Coronary artery (tissue), 2 donors: ENCODE data around the gene ARID1A.
A peak's percentile ranks its signal among the peaks of the same experiment; 100 is the strongest.

Experiments
- DNase-seq: peaks from one replicate; pipeline ENCODE4 v3.0.0-alpha.2; 2017; ENCODE audit warnings: low spot score
- H3K27ac ChIP-seq, 2 donors: fragments of 200-600 bp; sonication (generic); one replicate each; pipeline ENCODE4 v1.5.1; 2016 to 2019
- H3K4me3 ChIP-seq: fragments of 200-600 bp; sonication (generic); 2 replicates; pipeline ENCODE4 v1.5.1; 2016; ENCODE audit warnings: mild to moderate bottlenecking, moderate library complexity
- TF ChIP-seq, protein P1 (sequence below): fragments of 200-600 bp; sonication (generic); IDR thresholded peaks from one replicate; pipeline ENCODE4 v1.5.1; 2019; ENCODE audit warnings: antibody characterized with exemption

The ARID1A gene

DNA sequence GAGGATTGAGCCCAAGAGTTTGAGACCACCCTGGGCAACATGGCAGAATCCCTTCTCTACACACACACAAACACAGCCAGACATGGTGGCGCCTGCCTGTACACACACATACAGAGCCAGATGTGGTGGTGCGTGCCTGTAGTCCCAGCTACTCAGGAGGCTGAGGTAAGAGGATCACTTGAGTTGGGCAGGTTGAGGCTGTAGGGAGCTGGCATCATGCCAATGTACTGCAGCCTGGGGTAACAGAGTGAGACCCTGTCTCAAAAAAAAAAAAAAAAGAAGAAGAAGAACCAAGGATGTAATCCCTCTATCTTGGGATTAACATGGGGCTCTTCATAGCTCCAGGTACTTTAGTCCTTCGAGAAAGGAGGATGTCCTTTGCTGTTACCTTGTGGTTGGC lies 62.5 kb downstream of the ARID1A start:
- TF ChIP-seq, protein P1, sequence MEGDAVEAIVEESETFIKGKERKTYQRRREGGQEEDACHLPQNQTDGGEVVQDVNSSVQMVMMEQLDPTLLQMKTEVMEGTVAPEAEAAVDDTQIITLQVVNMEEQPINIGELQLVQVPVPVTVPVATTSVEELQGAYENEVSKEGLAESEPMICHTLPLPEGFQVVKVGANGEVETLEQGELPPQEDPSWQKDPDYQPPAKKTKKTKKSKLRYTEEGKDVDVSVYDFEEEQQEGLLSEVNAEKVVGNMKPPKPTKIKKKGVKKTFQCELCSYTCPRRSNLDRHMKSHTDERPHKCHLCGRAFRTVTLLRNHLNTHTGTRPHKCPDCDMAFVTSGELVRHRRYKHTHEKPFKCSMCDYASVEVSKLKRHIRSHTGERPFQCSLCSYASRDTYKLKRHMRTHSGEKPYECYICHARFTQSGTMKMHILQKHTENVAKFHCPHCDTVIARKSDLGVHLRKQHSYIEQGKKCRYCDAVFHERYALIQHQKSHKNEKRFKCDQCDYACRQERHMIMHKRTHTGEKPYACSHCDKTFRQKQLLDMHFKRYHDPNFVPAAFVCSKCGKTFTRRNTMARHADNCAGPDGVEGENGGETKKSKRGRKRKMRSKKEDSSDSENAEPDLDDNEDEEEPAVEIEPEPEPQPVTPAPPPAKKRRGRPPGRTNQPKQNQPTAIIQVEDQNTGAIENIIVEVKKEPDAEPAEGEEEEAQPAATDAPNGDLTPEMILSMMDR, result no peak
- Histone ChIP-seq H3K27ac (no peak overlapping the region), H3K4me3 (no peak overlapping the region)
- DNase-seq, result no peak

DNA sequence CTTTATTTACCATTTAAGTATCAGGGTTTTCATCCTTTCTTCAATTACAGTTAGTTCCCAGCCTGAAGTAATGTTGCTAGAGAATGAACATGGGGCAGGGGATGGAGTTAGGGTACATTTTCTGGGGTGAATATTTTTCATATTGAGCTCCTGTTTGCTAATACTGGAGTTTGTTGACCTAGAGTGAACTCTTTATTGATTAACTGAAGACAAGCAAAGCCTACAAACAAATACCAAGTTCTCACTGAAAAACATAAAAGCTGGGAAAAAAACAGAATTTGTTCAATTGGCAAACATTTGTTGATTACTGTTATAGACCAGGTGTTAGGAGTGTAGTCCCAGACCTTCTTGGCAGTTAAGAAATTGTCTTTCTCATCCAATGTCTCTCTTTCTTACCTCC lies 63.7 kb downstream of the ARID1A start:
- no peak for DNase-seq
- H3K27ac ChIP-seq, result no peak overlapping the region
- TF ChIP-seq, protein P1, result no peak
- H3K4me3 ChIP-seq, result no peak overlapping the region

GRCh38 chr1:26761217-26761616 lies 65.4 kb downstream of the ARID1A start:
- TF ChIP-seq, protein P1, result no peak
- no peak overlapping the region for H3K27ac ChIP-seq
- no peak for DNase-seq
- H3K4me3 ChIP-seq, result no peak overlapping the region

GRCh38 chr1:26767714-26768113 lies 71.9 kb downstream of the ARID1A start:
- Histone ChIP-seq H3K27ac (peak overlapping the region in 1 of 2 donors; percentile 31), H3K4me3 (no peak overlapping the region)
- TF ChIP-seq, protein P1, result no peak
- DNase-seq, result no peak

DNA sequence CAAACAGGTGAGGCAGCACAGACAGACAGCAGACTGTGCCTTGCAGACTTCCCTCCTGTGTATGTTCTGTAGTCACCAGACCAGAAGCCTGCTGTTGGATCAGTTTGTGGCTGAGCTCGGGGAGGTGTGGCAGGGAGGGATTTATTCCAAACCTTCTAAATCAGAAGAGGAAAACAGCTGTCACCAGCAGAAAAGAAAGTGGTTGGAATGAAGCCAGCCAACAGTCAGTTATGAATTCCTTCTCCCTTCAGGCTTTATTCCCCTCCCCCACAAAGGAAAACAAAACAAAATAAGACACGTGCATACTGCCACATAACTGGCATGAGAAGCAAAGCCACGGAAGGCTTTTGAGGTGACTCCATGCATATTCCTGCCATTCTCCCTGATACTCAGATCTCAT lies 72.9 kb downstream of the ARID1A start:
- Histone ChIP-seq H3K4me3 (no peak overlapping the region), H3K27ac (peak overlapping the region in 1 of 2 donors; percentile 4)
- no peak for DNase-seq
- TF ChIP-seq, protein P1, result no peak

GRCh38 chr1:26771285-26771642 lies 75.4 kb downstream of the ARID1A start:
- DNase-seq, result no peak
- TF ChIP-seq, protein P1, result no peak
- H3K4me3 ChIP-seq, result peak overlapping the region; percentile 23
- H3K27ac ChIP-seq, result peak overlapping the region; percentile 46 to 83

GRCh38 chr1:26771643-26772321 lies 76.0 kb downstream of the ARID1A start:
- DNase-seq, result no peak
- H3K27ac ChIP-seq, result peak overlapping the region; percentile 46 to 83
- TF ChIP-seq, protein P1, result no peak
- H3K4me3 ChIP-seq, result no peak overlapping the region
